PC-9 (cell line): Measurements from ENCODE around the gene TF. TPM values are rescaled to one million over a fixed set of nuclear protein-coding genes. Genes with fewer than 3 reads are reported as not detected.

ENCODE experiments used
- BruUV-seq: library from RNA; stranded (reverse); fragments of 400-500 nt; replicated peaks from 2 replicates; lab custom pipeline; 2021; lab: Mats Ljungman, UMichigan
- CTCF ChIA-PET: fragments of 300-600 bp; sonication (Branson Sonifier 250); formaldehyde crosslinking; loops from one replicate; lab custom pipeline; 2022; ENCODE audit warnings: antibody characterized with exemption; lab: Charles Lee
- POLR2A ChIA-PET: fragments of 300-600 bp; sonication (Branson Sonifier 250); formaldehyde crosslinking; loops from one replicate; lab custom pipeline; 2022; ENCODE audit warnings: antibody characterized with exemption; ENCODE audit not compliant: unreplicated experiment; lab: Charles Lee
- DNase-seq, 2 experiments: peaks; one replicate each; pipeline versions ENCODE4 v3.0.0 to v3.0.0-alpha.2; 2015 to 2022; ENCODE audit warnings: mixed read lengths in 1 of 2
- H2AFZ ChIP-seq: fragments of 200-600 bp; sonication (generic); 2 replicates; pipeline ENCODE4 v1.8.1; 2017; ENCODE audit warnings: antibody characterized with exemption
- H3F3A ChIP-seq: fragments of 200-600 bp; sonication (generic); 2 replicates; pipeline ENCODE4 v1.8.1; 2017; ENCODE audit warnings: antibody characterized with exemption, mild to moderate bottlenecking, low read depth; ENCODE audit not compliant: insufficient read depth
- H3K27ac ChIP-seq: fragments of 200-600 bp; sonication (generic); 2 replicates; pipeline ENCODE4 v1.6.1; 2016; ENCODE audit warnings: mixed run types
- H3K27me3 ChIP-seq: fragments of 200-600 bp; sonication (generic); 2 replicates; pipeline ENCODE4 v1.6.1; 2016; ENCODE audit warnings: low read depth, mixed run types; ENCODE audit not compliant: insufficient read depth
- H3K36me3 ChIP-seq: fragments of 200-600 bp; sonication (generic); 2 replicates; pipeline ENCODE4 v1.6.1; 2016; ENCODE audit warnings: low read depth, mixed run types
- H3K4me1 ChIP-seq: fragments of 200-600 bp; sonication (generic); replicated peaks from 2 replicates; pipeline ENCODE4 v1.6.1; 2016; ENCODE audit warnings: mixed run types; ENCODE audit not compliant: insufficient read depth
- H3K4me2 ChIP-seq: fragments of 200-600 bp; sonication (generic); 2 replicates; pipeline ENCODE4 v1.6.1; 2017; ENCODE audit warnings: mixed run types
- H3K4me3 ChIP-seq: fragments of 200-600 bp; sonication (generic); 2 replicates; pipeline ENCODE4 v1.6.1; 2016; ENCODE audit warnings: mixed run types
- H3K79me2 ChIP-seq: fragments of 200-600 bp; sonication (generic); 2 replicates; pipeline ENCODE4 v1.6.1; 2017; ENCODE audit warnings: low read depth, mixed run types
- H3K9me2 ChIP-seq: fragments of 200-600 bp; sonication (generic); 2 replicates; pipeline ENCODE4 v1.8.1; 2017; ENCODE audit warnings: mild to moderate bottlenecking; ENCODE audit not compliant: insufficient read depth
- H3K9me3 ChIP-seq: fragments of 200-600 bp; sonication (generic); 2 replicates; pipeline ENCODE4 v1.8.1; 2016; ENCODE audit warnings: low read depth; ENCODE audit not compliant: insufficient read depth
- H4K20me1 ChIP-seq: fragments of 200-600 bp; sonication (generic); 2 replicates; pipeline ENCODE4 v1.8.1; 2017; ENCODE audit not compliant: insufficient read depth
- CTCF ChIP-seq: fragments of 200-600 bp; sonication (generic); conservative IDR thresholded peaks from 2 replicates; pipeline ENCODE4 v1.6.1; 2017; ENCODE audit warnings: mixed run types, antibody characterized with exemption, mild to moderate bottlenecking, moderate library complexity
- EZH2 ChIP-seq: fragments of 200-600 bp; sonication (generic); IDR thresholded peaks from 2 replicates; pipeline ENCODE4 v1.8.0; 2017; ENCODE audit warnings: antibody characterized with exemption, low read depth
- intact Hi-C: fragments of 100-400 bp; cut with micrococcal nuclease; formaldehyde crosslinking; loops from one replicate; pipeline ENCODE4 v1.10.0; 2022; ENCODE audit not compliant: unreplicated experiment
- total RNA-seq: library from RNA; stranded (reverse); gene quantifications from 2 replicates; pipeline ENCODE4 v1.2.3, GENCODE V29; 2021

Gene TF
- total RNA-seq, 1 experiment from 2014 or later = 0.24 TPM

GRCh38 chr3:133711013-133711412, 35.2 kb upstream of the TF start:
- H3K4me2 ChIP-seq = no peak overlapping the region
- no peaks in the 10 kb centered on the region for H4K20me1 ChIP-seq
- no peak overlapping the region for H3K27ac ChIP-seq
- BruUV-seq = no TSS peak
- TF ChIP-seq EZH2 = no peak
- no peak for TF ChIP-seq CTCF
- H3K4me1 ChIP-seq = no peaks in the 10 kb centered on the region
- no peaks in the 10 kb centered on the region for H3K79me2 ChIP-seq
- no peaks in the 10 kb centered on the region for H3K9me2 ChIP-seq
- ChIA-PET POLR2A (no interaction called here), CTCF (no interaction called here)
- H3K27me3 ChIP-seq = peaks cover 76% of the 10 kb centered on the region
- no peaks in the 10 kb centered on the region for H3F3A ChIP-seq
- no peak for DNase-seq
- intact Hi-C loops = no loop called here
- H3K9me3 ChIP-seq = no peaks in the 10 kb centered on the region
- H3K36me3 ChIP-seq = no peaks in the 10 kb centered on the region
- no peak overlapping the region for H3K4me3 ChIP-seq
- no peak overlapping the region for H2AFZ ChIP-seq

- Histone ChIP-seq H4K20me1 (no peaks in the 10 kb centered on the region), H3K4me1 (no peaks in the 10 kb centered on the region), H3K4me3 (no peak overlapping the region), H3K27me3 (peaks cover 75% of the 10 kb centered on the region), H3K79me2 (no peaks in the 10 kb centered on the region), H3K9me2 (no peaks in the 10 kb centered on the region), H2AFZ (no peak overlapping the region), H3K36me3 (no peaks in the 10 kb centered on the region), H3K27ac (no peak overlapping the region), H3K9me3 (no peaks in the 10 kb centered on the region), H3K4me2 (no peak overlapping the region), H3F3A (no peaks in the 10 kb centered on the region)
- ChIA-PET CTCF (no interaction called here), POLR2A (no interaction called here)
- no peak for TF ChIP-seq EZH2
- TF ChIP-seq CTCF = no peak
- no peak for DNase-seq
- BruUV-seq = no TSS peak
- intact Hi-C loops = no loop called here
Measured at GRCh38 chr3:133712017-133712416, 34.2 kb upstream of the TF start.

DNA sequence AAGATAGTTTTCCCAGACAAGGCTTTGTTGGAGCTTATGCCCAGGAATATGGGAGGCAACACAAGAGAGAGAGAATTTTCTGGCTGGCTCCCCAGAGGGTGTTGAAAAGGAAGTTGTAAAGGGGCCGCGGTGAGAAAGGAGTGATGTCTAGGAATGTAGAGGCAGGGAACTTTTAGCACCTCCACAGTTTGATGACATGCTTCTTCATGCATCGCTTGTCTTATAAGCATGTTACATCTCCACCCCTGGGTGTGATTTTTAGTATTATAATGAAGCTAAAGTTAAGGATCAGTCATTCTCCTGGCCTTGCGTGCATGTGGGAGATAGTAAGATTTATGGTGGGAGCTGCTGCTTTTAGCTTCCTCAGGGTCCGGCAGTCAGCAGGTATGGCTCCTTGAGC, 32.8 kb upstream of the TF start:
- no peak overlapping the region for H3K4me3 ChIP-seq
- H3K36me3 ChIP-seq = no peaks in the 10 kb centered on the region
- intact Hi-C loops = no loop called here
- no TSS peak for BruUV-seq
- no peaks in the 10 kb centered on the region for H3K4me1 ChIP-seq
- H3K27ac ChIP-seq = no peak overlapping the region
- H2AFZ ChIP-seq = no peak overlapping the region
- H3K9me2 ChIP-seq = no peaks in the 10 kb centered on the region
- no peak for TF ChIP-seq CTCF
- TF ChIP-seq EZH2 = no peak
- POLR2A ChIA-PET = no interaction called here
- H3F3A ChIP-seq = no peaks in the 10 kb centered on the region
- H3K79me2 ChIP-seq = no peaks in the 10 kb centered on the region
- H3K9me3 ChIP-seq = no peaks in the 10 kb centered on the region
- no peak overlapping the region for H3K4me2 ChIP-seq
- H3K27me3 ChIP-seq = peaks cover 83% of the 10 kb centered on the region
- H4K20me1 ChIP-seq = no peaks in the 10 kb centered on the region
- DNase-seq = no peak
- CTCF ChIA-PET = no interaction called here
